ENCODE results near the gene FZD4.
"Not testable (repeated sequence)": the region's sequence is repeated elsewhere in the genome, so short reads cannot be mapped to it uniquely, and the experiment has no call there.

The FZD4 gene

DNA sequence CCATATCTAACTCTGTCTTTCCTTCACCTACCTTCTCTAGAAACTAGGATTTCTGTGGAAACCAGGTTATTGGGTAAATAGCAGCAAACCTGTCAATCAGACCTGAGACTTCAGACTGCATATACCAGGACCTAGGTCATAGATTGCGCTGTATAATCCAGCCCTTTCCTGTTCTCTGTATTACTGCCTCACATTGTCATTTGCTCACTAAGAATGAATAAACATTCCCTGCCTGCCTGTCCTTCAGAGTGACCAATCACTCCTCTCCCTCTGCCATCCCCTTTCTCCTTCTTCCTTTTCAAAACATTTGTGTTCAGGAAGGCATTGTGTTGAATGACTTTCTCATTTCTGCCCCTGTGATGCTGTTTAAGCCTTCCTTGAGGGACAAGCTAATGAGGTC is 14.1 kb upstream of the FZD4 start:
- no peak for DNase-seq

DNA sequence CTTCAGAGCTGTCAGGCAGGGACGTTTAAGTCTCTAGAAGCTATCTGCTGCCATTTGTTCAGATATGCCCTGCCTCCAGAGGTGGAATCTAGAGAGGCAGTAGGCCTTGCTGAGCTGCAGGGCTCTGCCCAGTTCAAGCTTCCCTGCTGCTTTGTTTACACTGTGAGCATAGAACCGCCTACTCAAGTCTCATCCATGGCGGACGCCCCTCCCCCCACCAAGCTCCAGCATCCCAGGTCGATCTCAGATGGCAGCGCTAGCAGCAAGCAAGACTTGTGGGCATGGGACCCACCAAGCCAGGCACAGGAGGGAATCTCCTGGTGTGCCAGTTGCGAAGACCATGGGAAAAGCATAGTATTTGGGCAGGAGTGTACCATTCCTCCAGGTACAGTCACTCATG is 12.4 kb upstream of the FZD4 start:
- DNase-seq, result not testable (repeated sequence)

DNA sequence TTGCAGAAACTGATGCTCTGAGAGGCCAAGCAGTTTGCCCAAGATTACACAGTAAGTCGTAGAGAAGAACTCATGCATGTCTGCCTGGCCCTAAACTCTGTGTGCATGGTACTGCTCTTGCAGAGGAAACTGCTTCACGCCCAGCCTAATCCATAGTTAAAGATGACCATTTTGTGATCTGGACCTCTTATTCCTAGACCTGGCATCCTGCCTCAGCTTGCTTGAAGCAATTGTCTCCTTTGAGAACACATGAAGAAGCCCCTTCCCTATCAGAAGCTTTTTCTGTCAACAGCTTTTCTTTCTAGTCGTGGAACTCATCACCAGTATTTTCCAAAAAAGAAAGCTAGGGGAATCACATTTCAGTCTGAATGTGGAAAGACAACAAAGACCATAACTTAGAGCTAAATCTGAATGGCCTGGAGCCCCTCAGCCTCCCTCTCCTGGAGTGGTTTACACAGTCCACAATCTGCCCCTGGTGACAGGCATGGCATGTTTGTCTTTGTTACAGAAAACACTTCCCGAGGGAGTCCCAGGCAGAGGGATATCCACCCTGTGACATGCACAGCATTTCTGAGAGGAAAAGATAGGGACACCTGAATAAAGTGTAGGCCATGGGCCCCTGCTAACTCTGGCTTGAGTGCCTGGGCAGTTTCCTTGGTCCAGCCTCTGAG is 2.9 kb upstream of the FZD4 start:
- DNase-seq, result no peak

DNA sequence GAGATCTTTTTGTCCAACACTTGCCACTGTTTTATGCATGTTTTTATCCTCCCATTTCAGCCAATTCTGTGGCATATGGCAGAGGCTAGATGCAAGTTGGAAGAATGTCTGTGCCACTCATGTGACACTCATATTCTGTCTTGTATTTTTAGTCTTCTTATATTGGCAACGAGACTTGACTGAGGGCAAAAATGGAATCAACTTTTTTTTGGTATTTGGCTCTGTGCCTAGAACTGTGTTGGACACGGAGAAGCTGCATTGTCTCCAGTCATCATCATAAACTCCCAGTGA is 1.7 kb upstream of the FZD4 start:
- DNase-seq, result no peak

DNA sequence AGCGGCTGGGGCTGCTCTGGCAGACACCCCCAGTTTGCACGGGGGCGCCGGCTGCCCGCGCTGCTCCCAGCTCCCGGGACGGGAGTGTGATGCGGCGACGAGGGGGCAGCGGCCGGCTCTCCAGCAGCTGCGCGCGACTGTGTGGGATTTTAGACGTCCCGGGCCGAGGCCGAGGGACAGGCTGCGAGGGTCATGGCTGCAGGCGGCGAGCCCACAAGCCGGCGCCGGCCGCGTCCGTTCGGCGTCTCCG is 159 bp downstream of the FZD4 start:
- no peak for DNase-seq

DNA sequence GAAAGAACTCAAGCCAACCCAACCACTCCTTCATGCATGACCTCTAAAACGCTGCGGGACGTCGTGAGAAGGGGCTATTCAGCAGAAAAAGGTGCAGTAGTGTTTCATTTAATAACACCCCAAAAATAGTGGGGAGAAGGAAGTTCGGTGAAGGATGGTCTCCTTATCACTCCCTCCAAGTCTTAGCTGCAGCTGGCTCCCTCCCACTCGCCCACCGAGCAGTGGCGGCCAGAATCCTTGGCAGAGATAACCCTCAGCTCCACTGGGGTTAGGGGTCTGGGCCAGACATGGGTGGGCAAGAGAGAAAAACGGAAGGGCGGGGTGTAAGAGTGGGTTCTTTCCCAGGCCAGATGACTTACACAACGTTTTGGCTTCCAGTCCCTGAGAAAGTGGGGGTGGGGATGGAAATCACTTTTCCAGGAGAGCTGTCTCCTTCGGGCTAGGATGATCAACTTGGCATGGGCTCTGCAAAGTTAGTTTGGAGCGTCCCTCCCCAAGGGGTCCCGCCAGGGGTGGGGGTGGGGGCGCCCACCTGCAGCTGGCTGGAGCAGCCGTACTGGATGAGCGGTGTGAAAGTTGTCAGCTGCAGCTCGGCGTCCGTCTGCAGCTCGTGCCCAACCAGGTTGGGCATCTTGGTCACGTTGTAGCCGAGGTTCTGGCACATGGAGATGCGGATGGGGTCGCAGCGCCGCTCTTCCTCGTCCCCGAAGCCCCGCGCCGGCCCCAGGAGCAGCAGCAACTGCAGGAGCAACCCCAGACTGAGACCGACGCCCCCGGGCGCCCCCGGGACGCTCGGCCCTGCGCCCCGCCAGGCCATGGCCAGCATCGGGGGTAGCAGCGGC is 705 bp downstream of the FZD4 start:
- DNase-seq, result no peak

DNA sequence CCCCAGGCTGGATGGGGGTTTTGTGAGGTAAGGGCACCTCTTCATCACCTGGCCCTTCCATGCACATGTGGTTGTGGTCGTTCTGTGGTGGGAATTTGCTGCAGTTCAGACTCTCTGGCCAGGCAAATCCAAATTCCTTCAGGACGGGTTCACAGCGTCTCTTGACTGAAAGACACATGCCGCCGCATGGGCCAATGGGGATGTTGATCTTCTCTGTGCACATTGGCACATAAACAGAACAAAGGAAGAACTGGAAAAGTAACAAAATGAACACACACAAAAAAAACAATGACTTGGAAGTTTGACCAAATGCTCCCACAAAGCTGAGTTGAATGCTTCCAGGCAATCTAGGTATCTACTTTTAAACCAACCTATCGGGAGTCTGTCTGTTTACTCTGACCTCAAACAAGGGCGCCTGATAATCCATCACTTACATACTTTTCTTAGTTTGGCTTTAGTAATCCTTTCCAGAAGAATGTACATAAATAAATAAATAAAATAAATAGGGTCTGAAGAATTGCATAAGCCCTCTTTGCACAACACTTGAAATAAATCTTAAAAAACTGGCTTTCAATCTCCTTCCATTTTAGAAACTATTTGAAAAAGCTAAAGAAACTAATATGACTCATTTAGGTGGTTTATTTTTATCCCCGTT is 2.8 kb downstream of the FZD4 start:
- DNase-seq, result no peak

DNA sequence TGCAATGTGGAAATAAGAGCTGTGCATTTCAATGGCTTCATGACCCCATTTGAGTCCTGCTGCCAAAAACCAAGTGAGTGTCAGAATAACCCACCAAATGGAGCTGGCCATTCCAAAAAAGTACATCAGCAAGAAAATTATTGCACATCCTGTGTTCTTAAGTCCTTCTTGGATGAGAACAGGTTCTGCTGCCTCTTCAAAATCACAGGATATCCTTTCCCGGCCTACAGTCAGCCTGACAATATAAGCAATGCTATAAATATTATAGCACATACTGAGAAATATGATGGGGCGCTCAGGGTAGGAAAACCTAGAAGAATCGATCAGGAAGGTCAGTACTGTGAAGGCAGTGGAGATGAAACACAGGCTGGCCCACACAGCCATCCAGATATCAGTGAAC is 3.5 kb downstream of the FZD4 start:
- DNase-seq, result no peak

DNA sequence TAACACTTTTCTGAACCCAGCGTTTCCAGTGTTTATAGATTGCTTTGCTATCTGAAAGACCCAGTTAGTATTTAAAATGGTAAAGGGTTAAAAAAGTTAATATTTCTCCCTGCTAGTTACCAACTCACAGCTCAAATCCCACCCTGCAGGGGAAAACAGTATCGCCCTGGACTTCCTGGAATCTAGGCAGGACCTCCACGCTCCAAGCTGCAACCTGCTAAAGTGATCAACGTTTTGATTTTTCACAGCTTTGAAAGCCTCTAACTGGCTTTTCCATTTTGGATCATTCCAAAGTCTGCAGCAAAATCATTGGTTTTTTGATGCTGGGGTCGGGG is 4.6 kb downstream of the FZD4 start:
- no peak for DNase-seq

DNA sequence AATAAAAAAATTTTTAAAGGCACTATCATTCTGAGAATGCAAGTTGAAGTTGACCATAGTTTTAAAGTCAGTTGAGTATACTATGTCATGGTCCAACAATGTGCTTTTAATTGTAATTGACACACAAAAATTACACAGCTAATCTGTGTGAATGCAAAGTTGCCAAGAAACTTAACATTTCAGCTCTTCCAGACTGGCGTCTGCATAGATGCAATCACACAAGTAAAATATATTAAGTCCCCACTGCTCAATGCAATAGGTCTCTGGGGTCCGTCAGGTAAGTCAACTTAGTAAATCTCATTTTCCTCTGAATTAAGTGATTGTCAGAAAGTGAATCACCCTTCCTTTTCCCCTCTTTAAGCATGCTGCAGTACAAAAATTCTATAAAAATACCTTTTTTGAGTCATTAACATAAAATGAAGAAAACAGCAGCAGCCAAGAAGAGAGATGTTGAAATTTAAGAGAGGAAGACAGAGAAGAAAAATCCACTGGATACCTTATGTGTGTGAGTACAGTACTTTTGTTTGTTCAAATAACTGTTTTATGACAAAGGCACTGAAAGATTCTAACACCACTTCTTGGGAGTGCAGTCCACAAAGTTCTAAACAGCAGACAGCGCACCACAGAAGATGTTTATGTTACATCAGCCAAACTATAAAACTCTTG is 5.1 kb downstream of the FZD4 start:
- no peak for DNase-seq

DNA sequence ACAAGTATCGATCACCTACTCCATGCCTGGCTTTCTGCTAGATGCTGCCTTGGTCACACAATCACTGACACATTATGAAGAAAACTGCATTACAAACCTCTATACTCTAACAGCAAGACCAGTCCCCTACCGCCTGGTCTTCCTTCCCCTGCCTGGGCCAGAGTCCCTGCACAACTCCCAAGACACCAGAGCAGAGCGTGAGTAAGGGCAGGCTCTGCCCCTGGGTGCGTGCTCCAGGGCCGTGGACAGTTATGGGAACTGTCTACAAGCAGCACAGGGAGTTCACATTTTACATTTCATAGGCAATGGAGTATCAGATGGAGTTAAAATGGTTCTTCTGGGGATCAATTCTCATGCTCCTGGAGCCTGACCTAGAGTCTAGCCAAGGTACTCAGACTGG is 6.5 kb downstream of the FZD4 start:
- no peak for DNase-seq

DNA sequence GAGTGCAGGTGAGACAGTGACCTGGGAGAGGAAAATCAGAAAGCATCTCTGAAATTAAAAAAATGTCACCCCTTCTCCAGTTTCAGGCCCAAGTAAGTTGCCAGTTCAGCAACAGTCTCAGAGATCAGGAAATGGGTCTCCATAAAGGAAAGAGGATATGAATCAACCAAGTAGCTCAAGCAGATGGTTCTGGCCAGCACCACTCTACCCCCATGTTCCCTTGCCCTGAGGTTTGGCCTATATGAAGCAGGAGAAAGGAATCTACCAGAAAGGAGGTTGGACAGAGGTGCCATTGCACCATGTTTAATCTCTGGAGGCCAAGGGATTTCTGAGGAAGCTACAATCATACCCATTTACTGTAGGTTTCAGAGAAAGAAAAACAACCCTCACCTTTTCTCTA is 7.7 kb downstream of the FZD4 start:
- DNase-seq, result no peak

DNA sequence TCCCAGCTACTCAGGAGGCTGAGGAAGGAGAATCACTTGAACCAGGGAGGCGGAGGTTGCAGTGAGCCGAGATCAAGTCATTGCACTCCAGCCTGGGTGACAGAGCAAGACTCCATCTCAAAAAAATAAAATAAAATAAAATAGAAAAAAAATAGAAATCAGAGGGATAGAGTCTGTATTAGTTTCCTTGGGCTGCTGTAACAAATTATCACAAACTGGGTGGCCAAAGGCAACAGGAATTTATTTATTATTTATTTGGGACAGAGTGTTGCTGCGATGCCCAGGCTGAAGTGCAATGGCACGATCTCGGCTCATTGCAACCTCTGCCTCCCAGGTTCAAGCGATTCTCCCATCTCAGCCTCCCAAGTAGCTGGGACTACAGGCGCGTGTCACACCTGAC is 11.7 kb downstream of the FZD4 start:
- DNase-seq, result not testable (repeated sequence)

DNA sequence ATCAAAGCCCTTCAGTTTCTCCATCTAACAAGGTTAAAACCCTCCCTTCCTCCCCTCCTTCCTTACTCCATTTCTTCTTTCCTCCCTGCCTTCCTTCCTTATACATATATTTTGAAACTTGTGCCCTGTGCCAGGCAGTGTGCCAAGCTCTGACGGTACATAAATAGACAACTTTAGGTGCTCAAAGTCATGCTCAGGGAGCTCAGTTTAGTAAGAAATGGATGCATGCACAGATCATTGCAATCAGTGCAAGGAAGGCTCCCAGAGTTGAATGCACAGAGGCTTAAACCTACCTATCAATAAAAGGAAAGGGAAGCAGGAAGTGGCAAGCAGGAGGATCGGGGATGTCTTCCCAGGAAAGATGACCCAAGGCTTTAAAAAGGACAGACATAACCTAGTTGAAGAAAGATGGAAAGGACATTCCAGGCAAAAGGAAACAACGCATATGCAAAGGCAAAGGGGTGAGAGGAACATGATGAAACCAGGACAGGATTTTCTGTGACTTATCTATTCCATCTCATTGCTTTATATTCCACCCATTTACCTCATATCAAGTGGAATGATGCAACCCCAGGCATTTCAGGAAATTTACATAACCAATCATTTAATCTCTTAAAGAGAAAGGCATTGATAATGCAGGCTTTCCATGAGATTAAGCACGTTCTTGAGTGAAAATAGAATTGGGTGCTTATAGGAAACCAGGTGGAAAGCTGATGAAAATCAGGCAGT is 13.2 kb downstream of the FZD4 start:
- no peak for DNase-seq

DNA sequence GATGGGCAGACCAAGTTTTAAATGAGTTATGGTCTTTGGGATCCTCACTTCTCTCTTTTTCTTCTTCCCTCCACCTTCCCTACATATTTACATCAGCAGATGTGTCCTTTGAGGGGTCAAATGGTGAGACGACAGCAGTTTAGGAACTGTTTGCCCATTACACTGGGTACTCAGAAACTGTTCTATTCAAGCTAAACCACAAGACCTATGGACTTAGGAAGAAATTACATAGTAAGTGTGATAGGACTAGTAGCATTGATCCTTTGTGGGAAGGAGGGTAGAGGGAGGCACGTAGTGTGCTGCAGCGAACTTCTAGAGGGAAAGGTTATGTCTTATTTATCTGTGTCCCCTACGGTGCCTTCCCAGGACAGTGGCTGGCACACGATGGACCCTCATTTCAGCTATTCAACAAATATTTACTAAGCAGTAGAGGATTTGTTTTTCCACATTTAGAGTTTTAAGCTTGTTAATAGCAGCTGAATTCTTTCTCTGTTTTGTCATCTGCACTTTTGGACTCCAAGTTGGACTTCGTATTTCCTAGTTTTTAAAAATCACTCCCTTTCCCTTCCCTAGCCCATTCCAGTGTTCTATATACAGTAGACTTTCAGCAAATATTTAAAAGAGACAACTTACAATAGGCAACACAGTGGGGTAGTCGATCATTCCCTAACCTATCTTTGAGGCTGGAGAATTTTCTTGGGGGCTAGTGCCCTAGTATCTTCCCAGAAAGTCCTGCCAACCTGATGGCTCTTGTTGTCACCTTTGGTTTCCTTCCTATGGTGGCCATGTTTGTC is 13.9 kb downstream of the FZD4 start:
- DNase-seq, result no peak

DNA sequence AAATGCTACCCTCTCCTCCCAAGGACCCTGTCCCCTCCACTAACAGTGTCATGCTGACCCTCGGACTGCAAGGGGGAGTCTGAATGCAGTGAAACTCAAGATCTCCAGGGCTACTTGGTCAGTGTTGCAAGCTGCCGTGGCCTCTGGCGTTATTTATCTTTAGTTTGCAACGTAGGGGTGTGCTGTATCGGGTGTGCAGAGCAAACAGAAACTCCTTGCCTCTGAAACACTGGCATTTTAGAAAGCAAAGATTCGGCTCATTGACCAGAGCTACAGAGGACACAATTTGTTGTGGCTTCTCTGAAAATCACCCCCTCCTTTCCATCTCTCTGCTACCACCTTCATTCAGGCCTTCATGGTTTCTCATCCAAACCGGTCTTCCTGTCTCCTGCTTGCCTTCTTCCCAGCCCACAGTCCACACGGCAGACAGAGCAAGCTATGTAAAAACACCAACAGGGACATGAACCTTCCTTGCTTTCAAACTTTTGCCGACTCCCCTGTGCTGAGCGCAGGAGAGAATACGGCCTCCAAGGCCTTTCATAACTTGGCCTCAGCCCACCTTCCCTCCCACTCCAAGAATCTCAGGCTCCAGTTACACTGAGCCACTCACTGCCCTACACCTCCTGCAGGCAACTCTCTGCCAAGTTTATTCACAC is 14.9 kb downstream of the FZD4 start:
- no peak for DNase-seq

DNA sequence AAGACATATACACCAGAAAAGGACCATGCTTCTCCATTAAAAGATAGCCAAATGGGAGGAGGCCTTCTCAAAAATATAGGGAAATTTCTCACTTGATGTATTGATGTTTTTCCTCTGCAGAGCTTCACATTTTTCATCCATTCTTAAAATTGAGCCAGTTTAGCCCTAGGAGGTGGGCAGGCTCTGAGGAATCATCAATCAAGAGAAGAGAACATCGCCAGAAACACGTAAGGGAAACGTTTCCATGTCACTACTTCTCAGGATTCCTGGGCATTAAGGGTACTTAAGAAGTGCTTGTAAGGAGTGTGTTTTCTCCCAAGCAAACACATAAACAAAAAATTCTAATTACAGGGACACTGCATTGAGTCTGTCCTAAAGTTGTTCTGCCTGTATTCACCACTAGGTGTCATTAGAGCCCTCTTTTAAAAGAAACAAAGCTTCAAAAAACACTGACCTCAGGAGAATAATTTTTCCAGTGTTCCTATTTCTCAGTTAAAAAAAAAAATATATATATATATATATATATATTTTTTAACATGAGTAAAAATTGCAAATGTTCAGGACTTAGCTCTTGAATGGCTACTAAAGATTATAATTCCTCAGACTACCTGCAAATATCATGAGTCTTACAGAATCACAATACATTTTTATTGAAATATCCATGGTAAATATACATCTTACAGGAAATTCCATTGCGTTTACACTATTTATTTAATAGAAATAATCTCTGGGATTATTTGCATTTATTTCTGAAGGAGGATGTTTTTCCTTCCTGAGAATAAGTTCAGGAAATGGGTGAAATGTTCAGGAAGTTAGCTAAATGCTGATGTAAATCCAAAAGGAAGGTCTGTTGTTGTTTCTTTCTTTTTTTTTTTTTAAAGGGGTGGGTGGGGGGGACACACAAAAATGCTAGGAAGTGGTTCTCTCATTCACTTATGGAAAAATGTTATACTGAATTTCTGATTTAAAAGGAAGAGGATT is 16.0 kb downstream of the FZD4 start:
- DNase-seq, result peak in 1 of 2 experiments; percentile 6

DNA sequence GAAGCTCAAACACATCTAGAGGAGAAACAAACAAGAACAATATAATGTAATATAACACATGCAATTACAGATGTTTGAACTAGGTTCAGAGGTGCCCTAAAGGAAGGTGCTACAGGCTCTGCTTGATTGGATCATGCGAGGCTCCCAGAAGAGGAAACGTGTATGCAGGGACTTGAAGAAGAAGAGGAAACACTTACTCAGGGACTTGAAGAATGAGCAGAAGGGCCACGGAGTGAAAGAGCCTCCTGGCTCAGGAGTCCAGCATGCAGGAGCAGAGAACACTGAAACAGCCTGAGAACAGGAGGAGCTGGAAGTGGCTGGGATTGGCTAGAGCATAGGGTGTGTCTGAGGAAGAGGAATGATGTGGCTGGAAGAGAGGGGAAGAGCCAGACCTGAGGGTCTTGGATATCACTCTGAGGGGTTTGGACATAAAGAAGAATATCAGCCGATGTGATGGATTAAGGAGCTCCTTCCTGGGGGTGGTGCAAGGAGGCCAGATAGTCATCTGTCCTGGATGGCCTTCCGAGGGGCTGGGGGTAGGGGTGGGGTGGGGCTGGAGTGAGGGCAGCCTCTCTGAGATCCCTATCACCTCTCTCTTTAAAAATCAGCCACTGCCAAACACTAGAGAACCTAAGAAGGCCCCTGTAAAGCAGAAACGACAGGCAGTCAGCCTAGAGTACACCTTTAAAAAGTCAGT is 16.8 kb downstream of the FZD4 start:
- no peak for DNase-seq

DNA sequence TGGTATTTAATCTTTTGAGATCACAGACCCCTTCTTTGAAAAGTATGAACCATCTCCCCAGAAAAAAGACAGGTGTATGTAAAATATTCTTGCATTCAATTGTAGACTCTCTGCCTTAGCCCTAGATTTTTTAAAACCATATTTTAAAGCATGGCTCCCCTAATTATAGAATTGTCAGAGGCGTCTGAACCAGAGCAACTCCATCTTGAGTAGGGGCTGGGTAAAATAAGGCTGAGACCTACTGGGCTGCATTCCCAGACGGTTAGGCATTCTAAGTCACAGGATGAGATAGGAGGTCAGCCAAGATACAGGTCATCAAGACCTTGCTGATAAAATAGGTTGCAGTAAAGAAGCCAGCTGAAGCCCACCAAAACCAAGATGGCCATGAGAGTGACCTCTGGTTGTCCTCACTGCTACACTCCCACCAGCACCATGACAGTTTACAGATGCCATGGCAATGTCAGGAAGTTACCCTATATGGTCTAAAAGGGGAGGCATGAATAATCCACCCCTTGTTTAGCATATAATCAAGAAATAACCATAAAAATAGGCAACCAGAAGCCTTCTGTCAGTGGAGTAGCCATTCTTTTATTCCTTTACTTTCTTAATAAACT is 17.9 kb downstream of the FZD4 start:
- not testable (repeated sequence) for DNase-seq
